Brain microvascular endothelial cell (primary cell): Measurements from ENCODE around the gene ITPKC.

Experiments
- DNase-seq: peaks from one replicate; pipeline ENCODE4 v3.0.0-alpha.2; 2020
- H3K27ac ChIP-seq: fragments of 250-450 bp; sonication (Bioruptor Pico); 2 replicates; pipeline ENCODE4 v1.5.1; 2020; ENCODE audit warnings: mild to moderate bottlenecking, moderate library complexity
- H3K27me3 ChIP-seq: fragments of 250-450 bp; sonication (Bioruptor Pico); replicated peaks from 2 replicates; pipeline ENCODE4 v1.5.1; 2020; ENCODE audit warnings: mild to moderate bottlenecking
- H3K36me3 ChIP-seq: fragments of 250-450 bp; sonication (Bioruptor Pico); replicated peaks from 2 replicates; pipeline ENCODE4 v1.5.1; 2020; ENCODE audit warnings: mild to moderate bottlenecking
- H3K4me3 ChIP-seq: 2 replicates; pipeline ENCODE4 v1.5.1; 2011; ENCODE audit warnings: low read depth, mild to moderate bottlenecking, control low read depth, low read length, moderate library complexity
- CTCF ChIP-seq: IDR thresholded peaks from 2 replicates; pipeline ENCODE4 v1.5.1; 2011; ENCODE audit warnings: low read depth, mild to moderate bottlenecking, moderate library complexity, low read length, control low read depth, inconsistent platforms; ENCODE audit errors: missing control alignments
- in situ Hi-C: cut with HindIII; loops from 2 replicates; pipeline ENCODE4 v1.10.0; 2017; ENCODE audit warnings: low sequenced_read_pairs, low pct_ligation_motif_present

Gene ITPKC

GRCh38 chr19:40695881-40696280, 21.0 kb upstream of the ITPKC start:
- in situ Hi-C loops, result no loop called here
- no peak for TF ChIP-seq CTCF
- H3K4me3 ChIP-seq, result no peak overlapping the region
- H3K27me3 ChIP-seq, result no peaks in the 10 kb centered on the region
- H3K36me3 ChIP-seq, result no peaks in the 10 kb centered on the region
- no peak for DNase-seq
- H3K27ac ChIP-seq, result no peak overlapping the region

DNA sequence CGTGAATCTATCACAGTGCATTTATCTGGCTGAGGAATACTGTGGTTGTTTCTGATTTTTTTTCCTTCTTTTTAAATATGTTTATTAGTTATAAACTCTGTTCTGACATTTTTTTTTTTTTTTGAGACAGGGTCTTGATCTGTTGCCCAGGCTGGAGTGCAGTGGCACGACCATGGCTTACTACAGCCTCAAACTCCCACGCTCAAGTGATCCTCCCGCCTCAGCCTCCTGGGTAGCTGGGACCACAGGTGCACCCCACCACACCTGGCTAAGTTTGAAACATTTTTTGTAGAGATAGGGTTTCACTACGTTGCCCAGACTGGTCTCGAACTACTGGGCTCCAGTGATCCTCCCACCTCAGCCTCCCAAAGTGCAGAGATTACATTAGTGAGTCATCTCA, 19.9 kb upstream of the ITPKC start:
- TF ChIP-seq CTCF, result no peak
- in situ Hi-C loops, result no loop called here
- H3K27me3 ChIP-seq, result no peaks in the 10 kb centered on the region
- no peak for DNase-seq
- no peak overlapping the region for H3K27ac ChIP-seq
- H3K36me3 ChIP-seq, result peaks cover 3% of the 10 kb centered on the region
- no peak overlapping the region for H3K4me3 ChIP-seq

GRCh38 chr19:40700083-40700482, 16.8 kb upstream of the ITPKC start:
- no peak for TF ChIP-seq CTCF
- H3K27me3 ChIP-seq, result no peaks in the 10 kb centered on the region
- in situ Hi-C loops, result no loop called here
- no peak overlapping the region for H3K27ac ChIP-seq
- H3K36me3 ChIP-seq, result peaks cover 3% of the 10 kb centered on the region
- no peak overlapping the region for H3K4me3 ChIP-seq
- DNase-seq, result no peak

- Histone ChIP-seq H3K36me3 (peaks cover 3% of the 10 kb centered on the region), H3K27me3 (no peaks in the 10 kb centered on the region), H3K27ac (no peak overlapping the region), H3K4me3 (no peak overlapping the region)
- in situ Hi-C loops, result no loop called here
- DNase-seq, result no peak
- TF ChIP-seq CTCF, result no peak
Measured at GRCh38 chr19:40701758-40702157, 15.2 kb upstream of the ITPKC start.

DNA sequence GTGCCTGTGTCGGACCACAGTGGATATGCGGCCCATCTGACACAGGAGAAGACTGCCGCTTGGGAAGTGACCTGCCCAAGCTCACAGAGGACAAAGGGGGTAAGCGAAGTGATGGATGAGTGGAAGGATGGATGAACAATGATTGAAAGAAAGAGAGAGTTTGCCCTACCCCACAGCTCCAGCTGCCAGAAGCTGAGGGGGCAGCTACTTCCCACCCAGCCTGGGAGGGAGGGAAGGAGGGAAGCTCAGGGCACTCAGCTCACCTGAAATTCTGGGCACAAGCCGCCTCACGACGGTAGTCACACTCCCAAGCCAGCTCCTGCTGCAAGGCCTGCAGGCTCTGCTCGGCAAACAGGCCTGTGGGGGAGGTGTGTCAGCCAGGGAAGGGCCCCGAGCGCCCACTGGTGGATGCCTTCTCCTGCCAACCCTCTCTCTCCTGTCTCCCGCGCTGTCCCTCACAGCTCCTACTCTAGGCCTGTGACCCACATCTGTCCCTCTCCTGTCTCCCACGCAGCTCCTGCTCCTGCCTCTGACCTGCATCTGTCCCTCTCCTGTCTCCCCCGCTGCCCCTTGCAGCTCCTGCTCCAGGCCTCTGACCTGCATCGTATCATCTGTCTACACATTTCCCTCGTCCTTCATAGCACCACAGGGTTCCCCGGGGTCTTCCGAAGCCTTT, 14.4 kb upstream of the ITPKC start:
- in situ Hi-C loops, result no loop called here
- TF ChIP-seq CTCF, result peak; percentile 73
- no peak for DNase-seq
- peaks cover 3% of the 10 kb centered on the region for H3K36me3 ChIP-seq
- no peak overlapping the region for H3K27ac ChIP-seq
- H3K27me3 ChIP-seq, result no peaks in the 10 kb centered on the region
- no peak overlapping the region for H3K4me3 ChIP-seq

- Histone ChIP-seq H3K27me3 (no peaks in the 10 kb centered on the region), H3K4me3 (no peak overlapping the region), H3K27ac (no peak overlapping the region), H3K36me3 (peaks cover 3% of the 10 kb centered on the region)
- in situ Hi-C loops, result no loop called here
- TF ChIP-seq CTCF, result no peak
- DNase-seq, result no peak
Measured at GRCh38 chr19:40703029-40703755, 13.7 kb upstream of the ITPKC start.
